Renal cortex interstitium (tissue), 11 donors: Measurements from ENCODE around the gene RNF212. TPM values are rescaled to one million over a fixed set of nuclear protein-coding genes. Genes with fewer than 3 reads are reported as not detected.

Experiments
- DNase-seq, 11 donors: peaks; one replicate each; pipeline ENCODE4 v3.0.0-alpha.2; 2013; ENCODE audit warnings: low read depth in 9 of 11, low spot score in 4 of 11; ENCODE audit errors: extremely low read depth in 1 of 11
- polyA plus RNA-seq, 3 donors: library from polyadenylated mRNA; unstranded; fragments of 120-200 nt; gene quantifications; one replicate each; pipeline ENCODE4 v1.2.1, GENCODE V29; 2013; ENCODE audit not compliant: insufficient read length in 3 of 3

RNF212 gene
- polyA plus RNA-seq, 3 donors, result 9.4 to 19.3 (median 10.0) TPM

- DNase-seq, result no peak
Observed at GRCh38 chr4:1030031-1030430, 83.3 kb downstream of the RNF212 start.

DNA sequence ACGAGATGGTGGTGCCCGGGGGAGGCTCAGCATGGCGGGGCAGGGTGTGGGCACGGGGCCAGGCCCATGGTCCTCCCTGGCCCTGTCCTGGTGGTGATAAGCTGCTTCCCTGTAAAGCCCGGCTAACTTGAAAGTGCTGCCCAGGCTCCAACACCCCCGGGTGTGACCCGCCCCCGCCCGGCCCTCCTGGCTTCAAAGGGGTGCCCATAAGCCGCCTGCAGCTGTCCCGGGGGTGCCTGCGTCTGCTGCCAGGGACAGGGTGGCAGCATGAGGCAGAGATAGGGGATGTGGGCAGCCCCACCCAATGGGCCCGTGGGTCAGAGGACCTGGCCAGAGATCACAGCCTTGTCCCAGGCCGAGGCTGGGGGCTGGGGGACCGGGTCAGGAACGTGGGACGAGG is 83.8 kb downstream of the RNF212 start:
- DNase-seq, result no peak

DNA sequence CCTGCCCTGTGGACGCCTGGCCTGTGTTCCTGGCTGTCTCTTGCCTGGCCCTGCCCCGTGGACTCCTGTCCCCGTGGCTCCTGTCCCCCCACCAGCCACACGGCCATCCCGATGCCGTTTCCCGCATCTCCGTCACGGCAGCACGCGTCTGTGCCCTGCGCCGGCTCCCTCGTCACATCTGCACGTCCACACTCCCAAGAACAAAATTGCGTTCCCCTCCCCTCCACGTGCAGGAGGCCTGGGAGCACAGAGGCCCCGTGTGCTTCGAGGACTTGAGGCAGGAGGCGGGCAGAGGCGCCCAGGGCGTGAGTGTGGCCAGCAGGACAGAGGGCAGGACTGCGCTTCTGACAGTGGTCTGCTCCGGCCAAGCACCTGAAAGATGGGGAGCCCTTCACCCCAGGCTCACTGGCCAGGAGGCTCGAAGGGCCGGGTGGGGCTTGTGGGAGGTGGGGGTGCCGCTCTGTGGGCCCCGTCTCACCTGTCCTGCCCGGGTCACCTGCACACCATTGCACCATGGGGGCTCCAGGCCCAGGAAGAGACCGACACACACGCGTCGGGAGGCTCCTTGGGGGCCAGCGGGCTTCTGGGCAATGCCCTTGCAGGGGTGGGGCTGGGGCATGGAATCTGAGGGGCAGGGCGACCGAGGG is 84.7 kb downstream of the RNF212 start:
- no peak for DNase-seq

DNA sequence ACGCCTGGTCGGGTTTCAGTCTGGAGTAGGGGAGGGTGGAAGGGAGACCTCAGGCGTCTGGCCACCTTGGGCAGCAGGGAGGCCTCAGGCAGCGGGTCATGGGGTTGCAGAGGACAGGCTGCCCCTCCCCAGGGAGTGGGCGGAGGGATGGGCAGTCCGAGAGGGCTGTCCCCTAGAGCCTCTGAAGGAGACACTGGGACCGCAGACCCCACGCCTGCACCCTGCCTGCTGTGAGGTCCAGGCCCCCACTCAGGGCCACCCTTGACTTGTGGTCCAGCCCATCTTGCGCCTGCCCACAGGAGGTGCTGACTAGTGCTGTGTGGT is 85.5 kb downstream of the RNF212 start:
- no peak for DNase-seq

GRCh38 chr4:1027219-1027914 is 86.0 kb downstream of the RNF212 start:
- no peak for DNase-seq

- DNase-seq, result no peak
Observed at GRCh38 chr4:1026115-1026514, 87.2 kb downstream of the RNF212 start.

GRCh38 chr4:1024882-1025545 is 88.3 kb downstream of the RNF212 start:
- DNase-seq, result no peak

- no peak for DNase-seq
Observed at GRCh38 chr4:1023895-1024740, 89.2 kb downstream of the RNF212 start.

- no peak for DNase-seq
Observed at GRCh38 chr4:1023075-1023640, 90.2 kb downstream of the RNF212 start.

- no peak for DNase-seq
Observed at GRCh38 chr4:1022739-1023066, 90.7 kb downstream of the RNF212 start.

DNA sequence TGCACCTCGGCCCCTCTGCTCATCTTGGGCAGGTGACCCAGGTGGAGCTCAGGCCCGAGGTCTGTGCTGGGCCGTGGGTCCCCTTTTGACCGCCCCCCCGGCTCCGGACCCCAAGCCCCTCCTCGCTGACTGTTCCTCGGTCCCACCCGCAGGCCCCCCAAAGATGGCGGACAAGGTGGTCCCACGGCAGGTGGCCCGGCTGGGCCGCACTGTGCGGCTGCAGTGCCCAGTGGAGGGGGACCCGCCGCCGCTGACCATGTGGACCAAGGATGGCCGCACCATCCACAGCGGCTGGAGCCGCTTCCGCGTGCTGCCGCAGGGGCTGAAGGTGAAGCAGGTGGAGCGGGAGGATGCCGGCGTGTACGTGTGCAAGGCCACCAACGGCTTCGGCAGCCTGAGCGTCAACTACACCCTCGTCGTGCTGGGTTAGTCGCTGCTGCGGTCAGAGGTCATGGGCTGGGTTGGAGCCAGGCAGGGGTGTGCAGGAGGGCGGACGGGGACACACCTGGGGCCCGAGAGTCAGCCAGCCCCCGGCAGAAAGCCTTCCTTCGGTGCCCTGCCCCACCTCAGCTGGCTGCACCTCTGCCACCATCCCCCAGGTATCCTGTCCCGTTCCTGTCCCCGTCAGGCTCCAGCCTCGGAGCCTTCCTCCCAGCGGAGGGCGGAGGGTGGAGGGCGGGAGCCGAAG is 91.2 kb downstream of the RNF212 start:
- no peak for DNase-seq

Other genes starting within 250 kb of the RNF212 start
- gene GAK, start 181.2 kb downstream of the RNF212 start, polyA plus RNA-seq, result 10 to 100 TPM; 52.5 to 87.8 (median 68.3) TPM
- gene TMEM175, start 181.1 kb downstream of the RNF212 start, polyA plus RNA-seq, result 10 to 100 TPM; 20.6 to 29.6 (median 26.3) TPM
- gene DGKQ, start 140.0 kb downstream of the RNF212 start, polyA plus RNA-seq, result 10 to 100 TPM in 1 of 3 donors, 1 to 10 TPM in 2; 5.5 to 10.4 (median 8.6) TPM
- 10 to 100 TPM; 11.5 to 19.0 (median 17.4) TPM for gene IDUA, start 126.5 kb downstream of the RNF212 start, polyA plus RNA-seq
- 10 to 100 TPM in 2 of 3 donors, 1 to 10 TPM in 1; 8.2 to 15.9 (median 14.0) TPM for gene SLC26A1, start 120.2 kb downstream of the RNF212 start, polyA plus RNA-seq
- 10 to 100 TPM; 35.1 to 43.3 (median 36.3) TPM for gene FGFRL1, start 101.9 kb downstream of the RNF212 start, polyA plus RNA-seq
- 10 to 100 TPM in 1 of 3 donors, 1 to 10 TPM in 2; 5.0 to 20.7 (median 9.5) TPM for gene SPON2, start 59.0 kb upstream of the RNF212 start, polyA plus RNA-seq
- 100 to 1,000 TPM; 113 to 174 (median 150) TPM for gene CTBP1, start 135.6 kb upstream of the RNF212 start, polyA plus RNA-seq
- gene MAEA, start 176.3 kb upstream of the RNF212 start, polyA plus RNA-seq, result 10 to 100 TPM; 59.8 to 85.4 (median 73.0) TPM
- gene UVSSA, start 233.6 kb upstream of the RNF212 start, polyA plus RNA-seq, result 10 to 100 TPM in 1 of 3 donors, 1 to 10 TPM in 2; 8.4 to 36.6 (median 9.2) TPM